Activated naive CD8-positive, alpha-beta T cell treated with anti-CD3 and anti-CD28 coated beads for 36 hours (primary cell): Measurements from ENCODE around the gene CCL23. TPM values are rescaled to one million over a fixed set of nuclear protein-coding genes. Genes with fewer than 3 reads are reported as not detected.

Source experiments
- DNase-seq: peaks from one replicate; pipeline ENCODE4 v3.0.0; 2021
- H3K27ac Mint-ChIP-seq: one replicate; pipeline ENCODE4 v1.8.0; 2022; ENCODE audit warnings: mild to moderate bottlenecking, moderate library complexity, mixed read lengths
- H3K27me3 Mint-ChIP-seq: one replicate; pipeline ENCODE4 v1.8.0; 2022; ENCODE audit warnings: mild to moderate bottlenecking, mixed read lengths
- H3K36me3 Mint-ChIP-seq: one replicate; pipeline ENCODE4 v1.8.0; 2021; ENCODE audit warnings: mild to moderate bottlenecking, mixed read lengths
- H3K4me1 Mint-ChIP-seq: one replicate; pipeline ENCODE4 v1.8.0; 2021; ENCODE audit warnings: mixed read lengths
- H3K4me3 Mint-ChIP-seq: one replicate; pipeline ENCODE4 v1.8.0; 2022; ENCODE audit warnings: mild to moderate bottlenecking, moderate library complexity, mixed read lengths
- H3K9me3 Mint-ChIP-seq: one replicate; pipeline ENCODE4 v1.8.0; 2022; ENCODE audit warnings: mixed read lengths
- total RNA-seq, 2 experiments: library from RNA; stranded (reverse); gene quantifications; one replicate each; pipeline ENCODE4 v1.2.3, GENCODE V29; 2021

The CCL23 gene
- total RNA-seq, 2 experiments from 2014 or later, result not detected

- Mint-ChIP-seq H3K9me3 (no peaks in the 10 kb centered on the region), H3K4me3 (no peak overlapping the region), H3K36me3 (no peaks in the 10 kb centered on the region), H3K27me3 (no peaks in the 10 kb centered on the region), H3K4me1 (peaks cover 2% of the 10 kb centered on the region), H3K27ac (no peak overlapping the region)
- no peak for DNase-seq
These were observed 52.5 kb downstream of the CCL23 start for GRCh38 chr17:35965272-35965671.

- H3K36me3 Mint-ChIP-seq, result no peaks in the 10 kb centered on the region
- DNase-seq, result no peak
- H3K27ac Mint-ChIP-seq, result no peak overlapping the region
- peaks cover 3% of the 10 kb centered on the region for H3K27me3 Mint-ChIP-seq
- no peak overlapping the region for H3K4me3 Mint-ChIP-seq
- H3K4me1 Mint-ChIP-seq, result no peaks in the 10 kb centered on the region
- H3K9me3 Mint-ChIP-seq, result no peaks in the 10 kb centered on the region
These were observed 54.1 kb downstream of the CCL23 start for GRCh38 chr17:35963663-35964062.

Other genes with a start within 250 kb of the CCL23 start
- gene MMP28, start 222.3 kb downstream of the CCL23 start, total RNA-seq, result under 1 TPM; 0.21 to 0.50 TPM
- 100 to 1,000 TPM; 306 to 317 TPM for gene TAF15, start 208.5 kb downstream of the CCL23 start, total RNA-seq
- gene HEATR9, start 149.1 kb downstream of the CCL23 start, total RNA-seq, result under 1 TPM in 1 of 2 experiments, not detected in 1; 0.18 TPM
- 10 to 100 TPM; 16.4 to 18.1 TPM for gene CCL5, start 137.6 kb downstream of the CCL23 start, total RNA-seq
- gene RDM1, start 87.2 kb downstream of the CCL23 start, total RNA-seq, result 1 to 10 TPM; 4.3 to 5.6 TPM
- gene LYZL6, start 74.3 kb downstream of the CCL23 start, total RNA-seq, result not detected
- not detected for gene CCL16, start 36.5 kb downstream of the CCL23 start, total RNA-seq
- gene CCL14, start 31.2 kb downstream of the CCL23 start, total RNA-seq, result not detected
- not detected for gene CCL15, start 16.4 kb downstream of the CCL23 start, total RNA-seq
- not detected for gene CCL18, start 46.3 kb upstream of the CCL23 start, total RNA-seq
- gene CCL3, start 72.2 kb upstream of the CCL23 start, total RNA-seq, result 10 to 100 TPM; 51.5 to 52.7 TPM
- 10 to 100 TPM; 43.7 to 49.4 TPM for gene CCL4, start 85.9 kb upstream of the CCL23 start, total RNA-seq
- gene TBC1D3B, start 158.7 kb upstream of the CCL23 start, total RNA-seq, result 1 to 10 TPM; 2.0 to 2.6 TPM
- 1 to 10 TPM; 2.9 to 3.2 TPM for gene CCL3L1, start 178.8 kb upstream of the CCL23 start, total RNA-seq
- 1 to 10 TPM; 4.4 to 5.5 TPM for gene CCL4L2, start 193.1 kb upstream of the CCL23 start, total RNA-seq
- gene TBC1D3I, start 246.6 kb upstream of the CCL23 start, total RNA-seq, result not detected